Gastroesophageal sphincter (tissue), 4 donors: ENCODE measurements around the gene ZNF687. TPM values are rescaled to one million over a fixed set of nuclear protein-coding genes. Genes with fewer than 3 reads are reported as not detected.
A peak's percentile ranks its signal among the peaks of the same experiment; 100 is the strongest.

Experiments used
- ATAC-seq: fragments of 150-250 bp; one replicate; pipeline ENCODE4 v1.9.1; 2016; ENCODE audit warnings: mild to moderate bottlenecking, moderate library complexity
- H3K27ac ChIP-seq, 4 donors: fragments of 200-600 bp; sonication (generic) in 3 of 4; 1 replicate in 3 of 4; 2 replicates in 1 of 4; pipeline ENCODE4 v1.5.1; 2016 to 2019
- H3K27me3 ChIP-seq: fragments of 200-600 bp; sonication (generic); one replicate; pipeline ENCODE4 v1.5.1; 2019
- H3K36me3 ChIP-seq, 2 donors: fragments of 200-600 bp; sonication (generic); one replicate each; pipeline ENCODE4 v1.5.1; 2019; ENCODE audit warnings: control low read depth in 1 of 2
- H3K4me1 ChIP-seq, 3 donors: fragments of 200-600 bp; sonication (generic); 1 replicate in 2 of 3; 2 replicates in 1 of 3; pipeline ENCODE4 v1.5.1; 2016 to 2019; ENCODE audit warnings: control low read depth in 2 of 3
- H3K4me3 ChIP-seq, 2 donors: fragments of 200-600 bp; sonication (generic); one replicate each; pipeline ENCODE4 v1.5.1; 2019; ENCODE audit warnings: mild to moderate bottlenecking in 1 of 2, moderate library complexity in 1 of 2
- H3K9me3 ChIP-seq, 3 donors: fragments of 200-600 bp; sonication (generic); one replicate each; pipeline ENCODE4 v1.5.1; 2017 to 2019; ENCODE audit warnings: control low read depth in 2 of 3
- EP300 ChIP-seq: sonication (generic); formaldehyde crosslinking; IDR thresholded peaks from one replicate; pipeline ENCODE4 v1.6.1; 2017; ENCODE audit warnings: antibody characterized with exemption, mild to moderate bottlenecking
- POLR2A ChIP-seq, 2 donors: fragments of 450-650 bp; IDR thresholded peaks; one replicate each; pipeline ENCODE4 v1.6.1; 2017; ENCODE audit warnings: antibody characterized with exemption in 2 of 2, mild to moderate bottlenecking in 2 of 2, moderate library complexity in 1 of 2
- POLR2AphosphoS5 ChIP-seq: sonication (generic); formaldehyde crosslinking; IDR thresholded peaks from one replicate; pipeline ENCODE4 v1.6.1; 2017; ENCODE audit warnings: antibody characterized with exemption
- WGBS, 2 donors: methylation state at CpG; one replicate each; pipeline ENCODE4 v1.1.5; 2018; ENCODE audit warnings: low coverage in 1 of 2; 5-methylcytosine and 5-hydroxymethylcytosine counted together
- total RNA-seq, 4 donors: library from RNA; depleted of rRNA; stranded (reverse); fragments of >200 nt; gene quantifications; one replicate each; pipeline ENCODE4 v1.1.0, GENCODE V29; 2016
- TF ChIP-seq, protein P1 (sequence below), 4 experiments: fragments of 200-600 bp in 2 of 4; fragments of 450-650 bp in 2 of 4; sonication (generic) in 1 of 4; IDR thresholded peaks; one replicate each; pipeline ENCODE4 v1.5.1; 2017 to 2019; ENCODE audit warnings: antibody characterized with exemption in 4 of 4, mild to moderate bottlenecking in 2 of 4, moderate library complexity in 2 of 4

Gene ZNF687
- total RNA-seq, 4 donors from 2014 or later = 18.4 to 27.6 (median 24.4) TPM

DNA sequence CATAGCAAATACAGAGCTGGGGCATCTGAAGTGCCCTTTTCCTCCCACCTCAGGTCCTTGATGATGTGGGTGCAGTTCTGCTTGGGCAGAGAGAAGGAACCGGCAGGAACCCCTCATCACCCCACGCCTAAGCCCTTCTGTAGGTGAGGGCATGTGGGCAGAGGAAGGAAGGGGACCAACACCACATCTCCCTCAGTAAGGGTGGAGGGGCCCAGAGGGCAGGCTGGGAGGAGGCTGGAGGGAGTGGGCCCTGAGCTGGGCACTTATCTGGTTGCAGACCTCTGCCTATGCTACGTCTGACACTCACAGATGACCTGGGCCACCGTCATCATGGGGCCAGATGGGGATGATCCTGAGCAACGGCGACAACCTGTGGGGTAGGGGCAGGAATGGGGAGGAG lies 11.0 kb downstream of the ZNF687 start:
- Histone ChIP-seq H3K36me3 (peaks cover 0 to 100% of the 10 kb centered on the region in 2 donors), H3K4me3 (no peak overlapping the region), H3K9me3 (no peaks in the 10 kb centered on the region), H3K27me3 (no peaks in the 10 kb centered on the region), H3K4me1 (peaks cover 0 to 19% (median 0%) of the 10 kb centered on the region in 3 donors), H3K27ac (peak overlapping the region in 1 of 4 donors; percentile 40)
- TF ChIP-seq EP300 = no peak
- no peak for TF ChIP-seq POLR2AphosphoS5
- TF ChIP-seq, protein P1, sequence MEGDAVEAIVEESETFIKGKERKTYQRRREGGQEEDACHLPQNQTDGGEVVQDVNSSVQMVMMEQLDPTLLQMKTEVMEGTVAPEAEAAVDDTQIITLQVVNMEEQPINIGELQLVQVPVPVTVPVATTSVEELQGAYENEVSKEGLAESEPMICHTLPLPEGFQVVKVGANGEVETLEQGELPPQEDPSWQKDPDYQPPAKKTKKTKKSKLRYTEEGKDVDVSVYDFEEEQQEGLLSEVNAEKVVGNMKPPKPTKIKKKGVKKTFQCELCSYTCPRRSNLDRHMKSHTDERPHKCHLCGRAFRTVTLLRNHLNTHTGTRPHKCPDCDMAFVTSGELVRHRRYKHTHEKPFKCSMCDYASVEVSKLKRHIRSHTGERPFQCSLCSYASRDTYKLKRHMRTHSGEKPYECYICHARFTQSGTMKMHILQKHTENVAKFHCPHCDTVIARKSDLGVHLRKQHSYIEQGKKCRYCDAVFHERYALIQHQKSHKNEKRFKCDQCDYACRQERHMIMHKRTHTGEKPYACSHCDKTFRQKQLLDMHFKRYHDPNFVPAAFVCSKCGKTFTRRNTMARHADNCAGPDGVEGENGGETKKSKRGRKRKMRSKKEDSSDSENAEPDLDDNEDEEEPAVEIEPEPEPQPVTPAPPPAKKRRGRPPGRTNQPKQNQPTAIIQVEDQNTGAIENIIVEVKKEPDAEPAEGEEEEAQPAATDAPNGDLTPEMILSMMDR (IDR thresholded peaks at IDR 0.05) = no peak
- TF ChIP-seq POLR2A (IDR thresholded peaks at IDR 0.05) = no peak
- WGBS, 2 donors = 63 to 75% methylated on average over 2 to 6 of the region's 6 CpGs
- ATAC-seq = no peak

DNA sequence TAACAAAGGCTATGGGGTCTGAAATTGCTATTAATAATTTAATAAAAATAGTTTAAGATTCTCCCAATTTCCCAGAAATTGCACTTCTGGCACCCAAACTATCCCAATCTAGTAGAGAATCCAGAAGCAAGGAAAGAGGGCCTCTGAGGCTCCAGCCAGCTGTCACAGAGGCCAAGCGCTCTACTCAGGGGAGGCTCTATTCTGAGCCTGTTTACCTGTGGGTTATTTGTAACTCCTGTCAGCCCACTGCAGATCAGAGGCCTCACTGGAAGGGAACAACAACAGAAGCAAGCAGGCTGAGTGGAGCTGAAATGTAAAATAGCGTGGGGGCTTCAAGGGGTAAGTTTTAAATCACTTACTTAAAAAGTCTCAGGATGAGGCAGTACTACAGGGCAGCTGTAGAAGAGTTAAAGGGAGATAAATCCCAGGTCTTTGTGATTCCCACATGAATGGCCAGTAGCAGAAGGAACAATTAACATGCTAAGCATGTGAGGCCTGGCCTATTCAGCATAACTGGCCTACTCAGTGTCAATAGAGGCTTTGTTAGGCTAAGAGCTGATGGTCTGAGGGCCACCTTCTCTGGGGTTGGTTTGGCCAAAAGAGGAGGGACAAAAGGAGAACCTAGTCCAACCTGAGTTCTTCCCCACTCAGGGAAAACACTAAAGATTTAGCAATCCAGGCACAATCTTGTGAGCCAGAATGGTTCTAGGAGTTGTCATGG lies 12.8 kb downstream of the ZNF687 start:
- no peaks in the 10 kb centered on the region for H3K27me3 ChIP-seq
- peaks cover 0 to 2% (median 0%) of the 10 kb centered on the region in 3 donors for H3K4me1 ChIP-seq
- no peaks in the 10 kb centered on the region for H3K9me3 ChIP-seq
- no peak for TF ChIP-seq POLR2AphosphoS5
- no peak for TF ChIP-seq POLR2A (IDR thresholded peaks at IDR 0.05)
- TF ChIP-seq, protein P1 (IDR thresholded peaks at IDR 0.05) = no peak
- no peak for TF ChIP-seq EP300
- H3K27ac ChIP-seq = no peak overlapping the region
- H3K36me3 ChIP-seq = peaks cover 0 to 100% of the 10 kb centered on the region in 2 donors
- ATAC-seq = no peak
- no peak overlapping the region for H3K4me3 ChIP-seq
- 57 to 90% methylated on average over 2 of the region's 2 CpGs for WGBS, 2 donors

DNA sequence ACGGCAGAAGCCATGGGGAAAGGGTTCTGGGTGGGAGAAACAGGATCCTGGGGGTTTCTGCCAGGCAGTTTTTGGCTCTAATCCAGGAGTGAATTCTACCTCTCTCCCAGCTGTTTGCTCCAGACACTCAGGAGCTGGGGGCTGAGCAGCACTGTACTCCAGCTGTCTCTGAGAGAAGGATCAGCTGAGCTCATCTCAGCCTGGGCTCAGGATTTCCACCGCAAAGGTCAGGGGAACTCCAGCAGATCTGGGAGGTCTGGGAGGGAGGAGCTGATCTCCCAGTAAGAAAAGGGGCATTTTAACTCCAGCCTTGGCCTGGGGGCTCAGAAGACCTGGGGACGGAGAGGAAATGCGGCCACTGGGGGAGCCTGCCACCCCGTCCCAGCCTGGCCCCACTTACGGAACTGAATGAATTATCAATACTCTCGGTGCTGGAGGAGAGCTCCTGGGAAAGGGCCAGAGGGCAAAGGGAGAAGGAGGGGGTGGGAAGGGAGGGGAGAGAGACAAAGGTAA lies 27.8 kb downstream of the ZNF687 start:
- WGBS, 2 donors = 0 to 29% methylated on average over 1 to 2 of the region's 7 CpGs
- H3K4me1 ChIP-seq = peaks cover 24 to 66% (median 36%) of the 10 kb centered on the region in 3 donors
- H3K36me3 ChIP-seq = peaks cover 0 to 96% of the 10 kb centered on the region in 2 donors
- no peaks in the 10 kb centered on the region for H3K9me3 ChIP-seq
- no peak for ATAC-seq
- TF ChIP-seq, protein P1 (IDR thresholded peaks at IDR 0.05) = no peak
- TF ChIP-seq EP300 = no peak
- TF ChIP-seq POLR2A (IDR thresholded peaks at IDR 0.05) = no peak
- TF ChIP-seq POLR2AphosphoS5 = peak; percentile 35
- no peaks in the 10 kb centered on the region for H3K27me3 ChIP-seq
- H3K4me3 ChIP-seq = no peak overlapping the region
- peak overlapping the region; percentile 7 to 84 (median 80) for H3K27ac ChIP-seq

DNA sequence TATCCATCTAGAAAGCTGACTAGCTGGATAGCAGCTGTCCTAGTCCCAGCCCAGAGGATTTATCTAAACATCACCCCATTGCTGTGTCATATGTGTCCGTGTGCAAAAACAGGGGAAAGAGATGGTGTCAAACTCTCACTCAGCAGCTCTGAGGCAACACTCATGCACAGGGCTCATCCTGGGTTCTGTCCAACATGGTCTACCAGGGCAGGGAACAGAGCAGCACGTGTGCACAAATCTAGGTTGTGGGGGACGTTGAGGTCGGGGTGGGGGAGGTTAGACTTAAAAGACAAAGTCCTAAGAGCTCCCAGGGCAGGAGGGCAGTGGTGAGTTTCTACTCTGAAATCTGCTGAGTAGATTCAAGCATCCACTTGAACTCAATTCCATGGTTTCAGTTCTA lies 28.9 kb downstream of the ZNF687 start:
- TF ChIP-seq POLR2A (IDR thresholded peaks at IDR 0.05) = no peak
- TF ChIP-seq EP300 = no peak
- TF ChIP-seq, protein P1 (IDR thresholded peaks at IDR 0.05) = no peak
- TF ChIP-seq POLR2AphosphoS5 = no peak
- 40 to 50% methylated on average over 1 to 4 of the region's 4 CpGs for WGBS, 2 donors
- H3K27me3 ChIP-seq = no peaks in the 10 kb centered on the region
- H3K27ac ChIP-seq = peak overlapping the region; percentile 63 to 84 (median 80)
- H3K9me3 ChIP-seq = no peaks in the 10 kb centered on the region
- ATAC-seq = no peak
- H3K4me1 ChIP-seq = peaks cover 25 to 74% (median 38%) of the 10 kb centered on the region in 3 donors
- no peak overlapping the region for H3K4me3 ChIP-seq
- peaks cover 0 to 96% of the 10 kb centered on the region in 2 donors for H3K36me3 ChIP-seq
